Inferior parietal cortex (tissue), 1 donor: ENCODE results near the gene DNAH10.

ENCODE experiments used
- DNase-seq: peaks from one replicate; pipeline ENCODE4 v3.0.0-alpha.2; 2016; ENCODE audit errors: extremely low spot score

Gene DNAH10

GRCh38 chr12:123840765-123841425, 78.8 kb downstream of the DNAH10 start:
- DNase-seq: no peak

- DNase-seq: no peak
Observed at GRCh38 chr12:123843912-123844748, 82.0 kb downstream of the DNAH10 start.

- no peak for DNase-seq
Observed at GRCh38 chr12:123845881-123846280, 83.8 kb downstream of the DNAH10 start.

- DNase-seq: no peak
Observed at GRCh38 chr12:123846340-123846739, 84.2 kb downstream of the DNAH10 start.

GRCh38 chr12:123847019-123847418, 84.9 kb downstream of the DNAH10 start:
- DNase-seq: no peak

- DNase-seq: no peak
Observed at GRCh38 chr12:123847876-123848275, 85.8 kb downstream of the DNAH10 start.

- DNase-seq: no peak
Observed at GRCh38 chr12:123849517-123849916, 87.4 kb downstream of the DNAH10 start.

GRCh38 chr12:123850246-123851134, 88.4 kb downstream of the DNAH10 start:
- DNase-seq: no peak

- no peak for DNase-seq
Observed at GRCh38 chr12:123853396-123854070, 91.4 kb downstream of the DNAH10 start.

GRCh38 chr12:123854232-123854631, 92.1 kb downstream of the DNAH10 start:
- DNase-seq: no peak

GRCh38 chr12:123854918-123855317, 92.8 kb downstream of the DNAH10 start:
- DNase-seq: no peak

GRCh38 chr12:123856681-123857080, 94.6 kb downstream of the DNAH10 start:
- DNase-seq: no peak

GRCh38 chr12:123858176-123858575, 96.1 kb downstream of the DNAH10 start:
- DNase-seq: no peak

GRCh38 chr12:123859035-123859434, 96.9 kb downstream of the DNAH10 start:
- DNase-seq: no peak

GRCh38 chr12:123860377-123860776, 98.3 kb downstream of the DNAH10 start:
- DNase-seq: peak; percentile 20

GRCh38 chr12:123861392-123861791, 99.3 kb downstream of the DNAH10 start:
- DNase-seq: no peak

GRCh38 chr12:123867141-123867540, 105.0 kb downstream of the DNAH10 start:
- no peak for DNase-seq

GRCh38 chr12:123868791-123869190, 106.7 kb downstream of the DNAH10 start:
- DNase-seq: no peak

- no peak for DNase-seq
Observed at GRCh38 chr12:123873793-123874192, 111.7 kb downstream of the DNAH10 start.

GRCh38 chr12:123877968-123878367, 115.9 kb downstream of the DNAH10 start:
- no peak for DNase-seq

GRCh38 chr12:123879101-123879500, 117.0 kb downstream of the DNAH10 start:
- DNase-seq: no peak

GRCh38 chr12:123879691-123880090, 117.6 kb downstream of the DNAH10 start:
- no peak for DNase-seq
